HG02973 (cell line): ENCODE data around the gene RGS17.
"Not testable (repeated sequence)": the region's sequence is repeated elsewhere in the genome, so short reads cannot be mapped to it uniquely, and the experiment has no call there.

ENCODE experiments used
- ATAC-seq: cut with Tn5 transposase; IDR thresholded peaks from one replicate; pipeline ENCODE4 v1.9.1; 2021; ENCODE audit warnings: moderate library complexity; ENCODE audit not compliant: unreplicated experiment

Gene RGS17

GRCh38 chr6:152993847-152994246 lies 137.2 kb downstream of the RGS17 start:
- ATAC-seq: no peak

- no peak for ATAC-seq
Observed at GRCh38 chr6:152993431-152993830, 137.7 kb downstream of the RGS17 start.

GRCh38 chr6:152986978-152987377 lies 144.1 kb downstream of the RGS17 start:
- no peak for ATAC-seq

GRCh38 chr6:152985300-152985699 lies 145.8 kb downstream of the RGS17 start:
- ATAC-seq: not testable (repeated sequence)

GRCh38 chr6:152984513-152984872 lies 146.6 kb downstream of the RGS17 start:
- peak; percentile 34 for ATAC-seq

GRCh38 chr6:152983637-152984512 lies 147.2 kb downstream of the RGS17 start:
- ATAC-seq: peak; percentile 28

DNA sequence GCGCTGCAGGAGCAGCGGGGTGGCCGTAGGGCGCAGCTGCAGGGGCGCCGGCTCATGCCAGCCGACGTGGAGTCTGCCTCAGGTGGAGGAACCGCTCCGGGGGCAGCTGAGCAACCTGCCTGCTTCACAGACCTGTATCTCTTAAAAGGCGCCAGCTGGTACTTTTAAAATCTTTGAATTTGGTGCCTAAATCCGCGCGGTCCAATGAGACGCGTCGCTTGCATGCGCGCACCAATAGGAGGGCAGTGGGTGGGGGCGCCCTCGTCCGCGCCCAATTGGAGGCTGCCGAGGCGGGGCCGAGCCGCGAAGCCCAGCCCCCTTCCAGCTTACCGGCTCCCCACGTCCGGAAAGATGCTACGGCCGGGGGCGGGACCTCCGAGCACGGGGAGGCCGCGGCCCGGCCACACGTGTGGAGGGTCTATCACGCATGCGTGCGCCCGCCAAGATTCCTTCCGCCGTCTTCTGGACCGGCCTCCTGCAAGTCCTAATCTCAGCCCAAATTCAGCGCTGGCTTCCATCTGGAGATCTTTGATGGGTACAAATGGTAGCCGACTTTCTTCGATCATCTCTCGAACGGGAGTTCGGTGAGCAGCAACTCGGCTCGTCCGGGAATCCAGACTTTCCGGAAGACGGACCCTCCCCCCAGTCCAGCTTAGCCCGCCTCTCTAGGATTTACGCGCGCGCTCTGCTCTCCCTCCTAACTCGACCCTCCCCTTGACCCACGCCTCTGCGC lies 148.0 kb downstream of the RGS17 start, which contains the start of gene FBXO5:
Gene FBXO5, minus strand, starts transcription at position 138 of the 733 bp plus-strand sequence. Its CDS starts 82 bp downstream, at position 56.
- peak; percentile 79 for ATAC-seq

DNA sequence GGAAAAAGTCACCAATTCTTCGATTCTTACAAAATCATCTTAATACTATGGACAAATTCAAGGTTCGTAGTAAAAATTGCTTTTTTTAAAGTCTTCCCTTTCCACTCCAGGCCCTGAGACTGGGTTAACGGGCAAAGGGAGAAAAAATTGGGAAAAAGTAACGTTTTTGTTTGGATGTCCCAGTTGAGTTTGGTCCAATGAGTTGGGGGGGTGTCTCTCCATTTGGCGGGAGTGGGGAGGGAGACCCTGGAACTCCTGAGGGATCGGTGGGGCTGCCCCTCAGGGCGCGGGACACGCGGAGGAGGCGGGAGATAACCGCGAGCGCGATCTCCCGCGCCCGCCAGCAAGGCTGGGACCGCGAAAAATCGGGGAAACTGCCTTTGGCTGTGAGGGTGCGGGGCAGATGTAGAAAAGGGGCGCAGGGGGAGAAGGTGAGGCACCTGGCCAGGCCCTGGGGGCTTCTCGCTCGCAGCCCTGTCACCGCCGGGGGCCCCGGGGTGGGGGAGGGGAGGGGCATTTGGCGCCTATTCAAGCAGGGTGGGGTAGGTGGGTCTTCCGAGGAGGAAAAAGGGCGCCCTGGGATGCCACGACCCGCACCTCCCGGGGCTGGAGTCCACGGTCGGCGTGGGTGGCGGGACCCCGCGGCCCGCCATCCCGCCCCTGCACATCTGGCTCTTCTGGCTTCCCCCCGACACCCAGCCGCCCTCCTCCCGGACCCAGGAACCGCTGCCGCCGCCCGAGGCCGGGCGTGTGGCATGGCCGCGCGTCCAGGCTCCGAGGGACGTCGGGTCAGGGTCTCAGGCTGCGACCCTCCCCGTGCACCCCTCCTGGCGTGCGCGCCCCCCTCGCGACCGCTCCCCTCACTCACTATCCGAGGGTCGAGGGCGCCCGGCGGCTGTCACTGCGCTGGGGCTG lies 148.8 kb downstream of the RGS17 start:
- ATAC-seq: peak; percentile 1

DNA sequence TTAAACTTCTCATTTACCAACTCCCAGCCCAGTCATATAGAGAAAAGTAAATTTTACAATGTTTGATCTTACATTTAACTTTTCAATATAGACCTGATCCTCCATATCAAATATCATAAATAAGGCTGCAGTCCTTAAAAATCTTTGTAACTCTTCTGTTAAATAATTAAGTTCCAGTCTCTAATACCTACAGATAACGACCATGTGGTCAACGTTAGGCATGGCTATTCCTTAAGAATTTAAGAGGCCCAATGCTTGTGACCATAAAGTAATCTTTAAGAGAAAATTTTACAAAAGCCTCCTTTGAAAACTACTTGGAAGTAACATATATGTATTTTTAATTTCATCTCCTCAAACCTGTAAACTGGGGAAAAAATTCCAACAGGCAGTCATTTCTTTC lies 149.9 kb downstream of the RGS17 start:
- ATAC-seq: no peak

GRCh38 chr6:152980656-152981055 lies 150.4 kb downstream of the RGS17 start:
- ATAC-seq: no peak

- no peak for ATAC-seq
Observed at GRCh38 chr6:152979116-152979515, 152.0 kb downstream of the RGS17 start.

GRCh38 chr6:152978058-152978457 lies 153.0 kb downstream of the RGS17 start:
- no peak for ATAC-seq

GRCh38 chr6:152977556-152977955 lies 153.5 kb downstream of the RGS17 start:
- no peak for ATAC-seq

DNA sequence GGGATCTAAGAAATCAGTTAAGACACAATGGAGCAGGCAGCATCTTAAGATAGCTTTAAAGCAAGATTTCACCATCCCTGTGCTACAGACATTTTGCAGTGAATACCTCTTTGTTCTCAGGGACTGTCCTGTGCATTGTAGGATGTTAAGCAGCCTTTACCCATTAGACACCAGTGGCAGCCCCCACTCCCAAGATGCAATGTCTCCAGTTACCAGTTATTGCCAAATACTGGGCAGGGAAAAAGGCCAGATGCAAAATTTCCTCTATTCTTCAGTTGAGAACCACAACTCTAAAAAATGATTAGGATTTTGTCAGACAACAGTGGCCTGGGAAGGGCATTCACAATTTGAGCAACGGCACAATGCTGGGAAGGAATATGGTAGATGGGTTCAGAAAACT lies 154.3 kb downstream of the RGS17 start:
- ATAC-seq: no peak

GRCh38 chr6:152975204-152975915 lies 155.7 kb downstream of the RGS17 start:
- ATAC-seq: peak; percentile 68

DNA sequence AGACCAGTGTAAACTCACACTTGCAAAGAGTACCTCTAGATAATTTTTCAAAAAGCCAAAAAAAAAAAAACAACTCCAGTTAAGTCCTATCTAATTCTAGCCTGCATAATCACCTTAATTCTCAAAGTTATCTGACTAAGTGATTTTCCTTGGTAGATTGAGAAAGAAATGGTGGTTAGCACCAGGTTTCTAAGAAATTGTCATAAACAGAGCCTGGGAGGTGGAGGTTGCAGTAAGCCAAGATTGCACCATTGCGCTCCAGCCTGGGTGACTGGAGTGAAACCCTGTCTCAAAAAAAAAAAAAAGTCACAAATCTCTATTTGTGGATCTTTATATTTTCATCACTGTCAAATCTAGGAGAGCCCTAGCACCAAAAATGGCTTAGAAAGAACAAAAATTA lies 157.2 kb downstream of the RGS17 start:
- ATAC-seq: no peak

- ATAC-seq: no peak
Observed at GRCh38 chr6:152969688-152970418, 161.2 kb downstream of the RGS17 start.

DNA sequence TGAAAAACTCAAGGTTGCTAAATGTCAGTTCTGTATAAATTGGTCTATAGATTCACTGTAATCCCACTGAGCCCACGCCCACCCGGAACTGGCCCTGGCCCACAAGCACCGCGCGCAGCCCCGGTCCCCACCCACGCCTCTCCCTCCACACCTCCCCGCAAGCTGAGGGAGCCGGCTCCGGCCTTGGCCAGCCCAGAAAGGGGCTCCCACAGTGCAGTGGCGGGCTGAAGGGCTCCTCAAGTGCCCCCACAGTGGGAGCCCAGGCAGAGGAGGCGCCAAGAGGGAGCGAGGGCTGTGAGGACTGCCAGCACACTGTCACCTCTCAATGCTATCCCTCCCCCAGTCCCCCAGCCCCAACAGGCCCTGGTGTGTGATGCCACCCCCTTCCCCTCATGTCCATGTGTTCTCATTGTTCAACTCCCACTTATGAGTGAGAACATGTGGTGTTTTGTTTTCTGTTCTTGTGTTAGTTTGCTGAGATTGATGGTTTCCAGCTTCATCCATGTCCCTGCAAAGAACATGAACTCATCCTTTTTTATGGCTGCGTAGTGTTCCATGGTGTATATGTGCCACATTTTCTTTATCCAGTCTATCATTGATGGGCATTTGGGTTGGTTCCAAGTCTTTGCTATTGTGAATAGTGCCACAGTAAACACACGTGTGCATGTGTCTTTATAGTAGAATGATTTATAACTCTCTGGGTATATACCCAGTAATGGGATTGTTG lies 164.8 kb downstream of the RGS17 start:
- ATAC-seq: not testable (repeated sequence)

DNA sequence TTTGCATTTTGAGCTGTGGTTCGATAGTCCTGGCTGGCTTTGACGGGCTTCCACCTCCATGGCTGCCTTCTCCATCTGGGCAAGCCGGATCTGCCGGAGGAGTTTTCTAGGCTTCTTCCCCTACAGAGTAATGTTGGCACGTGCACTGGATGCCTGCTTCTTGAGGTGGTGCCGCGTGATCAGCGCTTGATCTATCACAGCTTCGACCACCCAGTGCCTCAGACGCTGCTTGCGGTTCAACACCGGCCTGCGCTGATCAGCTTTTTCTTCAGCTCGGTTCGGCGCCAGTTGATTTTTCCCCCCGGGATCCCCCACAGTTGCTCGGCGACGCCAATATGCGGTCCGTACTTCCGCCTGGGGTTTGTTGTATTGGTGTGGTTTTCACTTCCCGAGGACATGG lies 171.7 kb downstream of the RGS17 start:
- no peak for ATAC-seq
